ENCODE data around the gene LGI4.

Gene LGI4

GRCh38 chr19:35124098-35125060 is 10.5 kb downstream of the LGI4 start:
- peaks cover 57% of the 10 kb centered on the region for H3K27me3 ChIP-seq (ENCODE audit: insufficient read depth, low read depth)
- no peaks in the 10 kb centered on the region for H3K36me3 ChIP-seq (ENCODE audit: insufficient read depth)
- peak overlapping the region; percentile 57; the same call in 1 of the 2 replicates for H2AFZ ChIP-seq (ENCODE audit: low read depth)
- H3K79me2 ChIP-seq (ENCODE audit: insufficient read depth, low read depth), result no peaks in the 10 kb centered on the region
- no peaks in the 10 kb centered on the region for H4K20me1 ChIP-seq (ENCODE audit: insufficient read depth)
- H3K4me1 ChIP-seq (ENCODE audit: low read depth, poor library complexity, severe bottlenecking), result no peaks in the 10 kb centered on the region
- H3K4me3 ChIP-seq (IDR thresholded peaks at IDR 0.05; ENCODE audit: insufficient read depth, low read depth, low read length), result no peak overlapping the region
- TF ChIP-seq CTCF (conservative IDR thresholded peaks at IDR 0.05; ENCODE audit: low read depth, low read length), result no peak
- H3K4me2 ChIP-seq, result peak overlapping the region; percentile 34; the same call in 1 of the 2 replicates
- H3K27ac ChIP-seq, result no peak overlapping the region
- no peak overlapping the region for H3K9ac ChIP-seq

GRCh38 chr19:35123573-35123972 is 11.3 kb downstream of the LGI4 start:
- H3K4me1 ChIP-seq (ENCODE audit: low read depth, poor library complexity, severe bottlenecking), result no peaks in the 10 kb centered on the region
- no peak overlapping the region for H3K9ac ChIP-seq
- H3K79me2 ChIP-seq (ENCODE audit: insufficient read depth, low read depth), result no peaks in the 10 kb centered on the region
- H3K36me3 ChIP-seq (ENCODE audit: insufficient read depth), result no peaks in the 10 kb centered on the region
- H3K27me3 ChIP-seq (ENCODE audit: insufficient read depth, low read depth), result peaks cover 58% of the 10 kb centered on the region
- H4K20me1 ChIP-seq (ENCODE audit: insufficient read depth), result no peaks in the 10 kb centered on the region
- TF ChIP-seq CTCF (conservative IDR thresholded peaks at IDR 0.05; ENCODE audit: low read depth, low read length), result no peak
- H3K4me3 ChIP-seq (IDR thresholded peaks at IDR 0.05; ENCODE audit: insufficient read depth, low read depth, low read length), result no peak overlapping the region
- no peak overlapping the region for H3K27ac ChIP-seq
- H2AFZ ChIP-seq (ENCODE audit: low read depth), result no peak overlapping the region
- no peak overlapping the region for H3K4me2 ChIP-seq

GRCh38 chr19:35122687-35123551 is 11.9 kb downstream of the LGI4 start:
- Histone ChIP-seq H3K79me2 (ENCODE audit: insufficient read depth, low read depth) (no peaks in the 10 kb centered on the region), H3K36me3 (ENCODE audit: insufficient read depth) (no peaks in the 10 kb centered on the region), H3K4me1 (ENCODE audit: low read depth, poor library complexity, severe bottlenecking) (no peaks in the 10 kb centered on the region), H4K20me1 (ENCODE audit: insufficient read depth) (no peaks in the 10 kb centered on the region), H3K27me3 (ENCODE audit: insufficient read depth, low read depth) (peaks cover 56% of the 10 kb centered on the region), H3K4me2 (no peak overlapping the region), H2AFZ (ENCODE audit: low read depth) (no peak overlapping the region), H3K27ac (no peak overlapping the region), H3K9ac (no peak overlapping the region), H3K4me3 (IDR thresholded peaks at IDR 0.05; ENCODE audit: insufficient read depth, low read depth, low read length) (no peak overlapping the region)
- no peak for TF ChIP-seq CTCF (conservative IDR thresholded peaks at IDR 0.05; ENCODE audit: low read depth, low read length)

GRCh38 chr19:35120898-35121297 is 14.0 kb downstream of the LGI4 start:
- Histone ChIP-seq H3K27me3 (ENCODE audit: insufficient read depth, low read depth) (peaks cover 54% of the 10 kb centered on the region), H2AFZ (ENCODE audit: low read depth) (no peak overlapping the region), H3K9ac (no peak overlapping the region), H3K36me3 (ENCODE audit: insufficient read depth) (no peaks in the 10 kb centered on the region), H3K79me2 (ENCODE audit: insufficient read depth, low read depth) (no peaks in the 10 kb centered on the region), H3K4me3 (IDR thresholded peaks at IDR 0.05; ENCODE audit: insufficient read depth, low read depth, low read length) (no peak overlapping the region), H3K4me2 (no peak overlapping the region), H3K4me1 (ENCODE audit: low read depth, poor library complexity, severe bottlenecking) (no peaks in the 10 kb centered on the region), H4K20me1 (ENCODE audit: insufficient read depth) (no peaks in the 10 kb centered on the region), H3K27ac (no peak overlapping the region)
- no peak for TF ChIP-seq CTCF (conservative IDR thresholded peaks at IDR 0.05; ENCODE audit: low read depth, low read length)

Data from KMS-11 (cell line).